Muscle layer of duodenum (tissue), 2 donors: Measurements from ENCODE around the gene CES2.
"Not testable (repeated sequence)": the region's sequence is repeated elsewhere in the genome, so short reads cannot be mapped to it uniquely, and the experiment has no call there.

Experiments used
- H3K27ac ChIP-seq: one replicate; pipeline ENCODE4 v1.7.0; 2013; ENCODE audit warnings: mild to moderate bottlenecking, low read length
- H3K27me3 ChIP-seq: one replicate; pipeline ENCODE4 v1.7.0; 2013; ENCODE audit warnings: low read depth, mild to moderate bottlenecking, control low read depth, low read length
- H3K36me3 ChIP-seq, 2 donors: one replicate each; pipeline ENCODE4 v1.7.0; 2013; ENCODE audit warnings: low read length in 2 of 2, control low read depth in 1 of 2, mild to moderate bottlenecking in 1 of 2; ENCODE audit not compliant: insufficient read depth in 2 of 2, control insufficient read depth in 1 of 2
- H3K4me1 ChIP-seq, 2 donors: one replicate each; pipeline ENCODE4 v1.7.0; 2013; ENCODE audit warnings: low read length in 2 of 2, mild to moderate bottlenecking in 2 of 2, control low read depth in 1 of 2, moderate library complexity in 1 of 2; ENCODE audit not compliant: insufficient read depth in 2 of 2, control insufficient read depth in 1 of 2
- H3K4me3 ChIP-seq, 2 donors: one replicate each; pipeline ENCODE4 v1.7.0; 2013; ENCODE audit warnings: low read length in 2 of 2, low read depth in 1 of 2, mild to moderate bottlenecking in 1 of 2
- H3K9me3 ChIP-seq, 2 donors: one replicate each; pipeline ENCODE4 v1.7.0; 2013; ENCODE audit warnings: low read length in 2 of 2, control low read depth in 1 of 2, mild to moderate bottlenecking in 1 of 2; ENCODE audit not compliant: control insufficient read depth in 1 of 2
- donor health status: healthy.

CES2 gene

GRCh38 chr16:66952430-66953110 is 17.3 kb downstream of the CES2 start:
- peaks cover 0 to 7% of the 10 kb centered on the region in 2 donors for H3K9me3 ChIP-seq
- H3K36me3 ChIP-seq: no peaks in the 10 kb centered on the region
- no peak overlapping the region for H3K27ac ChIP-seq
- H3K27me3 ChIP-seq: no peaks in the 10 kb centered on the region
- no peak overlapping the region for H3K4me3 ChIP-seq
- H3K4me1 ChIP-seq: peaks cover 0 to 8% of the 10 kb centered on the region in 2 donors

- H3K27me3 ChIP-seq: no peaks in the 10 kb centered on the region
- no peak overlapping the region for H3K27ac ChIP-seq
- H3K4me3 ChIP-seq: no peak overlapping the region
These were observed 18.3 kb downstream of the CES2 start for GRCh38 chr16:66953462-66954096.

GRCh38 chr16:66954097-66954659 is 18.9 kb downstream of the CES2 start:
- Histone ChIP-seq H3K4me1 (peaks cover 0 to under 1% of the 10 kb centered on the region in 2 donors), H3K27ac (no peak overlapping the region), H3K27me3 (no peaks in the 10 kb centered on the region), H3K4me3 (no peak overlapping the region), H3K9me3 (peaks cover 0 to 7% of the 10 kb centered on the region in 2 donors), H3K36me3 (no peaks in the 10 kb centered on the region)

More at GRCh38 chr16:66953462-66954096, 18.3 kb downstream of the CES2 start:
- peaks cover 0 to 7% of the 10 kb centered on the region in 2 donors for H3K9me3 ChIP-seq
- no peaks in the 10 kb centered on the region for H3K36me3 ChIP-seq
- H3K4me1 ChIP-seq: peaks cover 0 to 7% of the 10 kb centered on the region in 2 donors

GRCh38 chr16:66955363-66956153 is 20.2 kb downstream of the CES2 start:
- H3K4me1 ChIP-seq, H3K27ac ChIP-seq, H3K36me3 ChIP-seq, H3K27me3 ChIP-seq, H3K9me3 ChIP-seq, H3K4me3 ChIP-seq: not testable (repeated sequence)

- not testable (repeated sequence) for H3K4me3 ChIP-seq, H3K4me1 ChIP-seq, H3K9me3 ChIP-seq, H3K36me3 ChIP-seq, H3K27me3 ChIP-seq, H3K27ac ChIP-seq
These were observed 20.8 kb downstream of the CES2 start for GRCh38 chr16:66956154-66956457.

GRCh38 chr16:66958857-66959703 is 23.8 kb downstream of the CES2 start:
- Histone ChIP-seq H3K4me1 (peaks cover 0 to 8% of the 10 kb centered on the region in 2 donors), H3K27me3 (no peaks in the 10 kb centered on the region), H3K27ac (no peak overlapping the region), H3K9me3 (no peaks in the 10 kb centered on the region), H3K36me3 (no peaks in the 10 kb centered on the region), H3K4me3 (no peak overlapping the region)

GRCh38 chr16:66959704-66960161 is 24.4 kb downstream of the CES2 start:
- no peaks in the 10 kb centered on the region for H3K36me3 ChIP-seq
- H3K27me3 ChIP-seq: no peaks in the 10 kb centered on the region
- H3K4me3 ChIP-seq: no peak overlapping the region

GRCh38 chr16:66960270-66960669 is 25.0 kb downstream of the CES2 start:
- Histone ChIP-seq H3K36me3 (no peaks in the 10 kb centered on the region), H3K4me1 (peaks cover 0 to 8% of the 10 kb centered on the region in 2 donors), H3K9me3 (no peaks in the 10 kb centered on the region), H3K27ac (no peak overlapping the region), H3K4me3 (no peak overlapping the region), H3K27me3 (no peaks in the 10 kb centered on the region)

More at GRCh38 chr16:66959704-66960161, 24.4 kb downstream of the CES2 start:
- H3K4me1 ChIP-seq: peaks cover 0 to 8% of the 10 kb centered on the region in 2 donors
- H3K9me3 ChIP-seq: no peaks in the 10 kb centered on the region
- no peak overlapping the region for H3K27ac ChIP-seq

GRCh38 chr16:66961065-66961744 is 25.9 kb downstream of the CES2 start, which contains the start of gene CES3:
Gene CES3, plus strand, starts transcription at chr16:66961266. Its CDS starts 42 bp downstream, at chr16:66961308.
- Histone ChIP-seq H3K9me3 (no peaks in the 10 kb centered on the region), H3K27ac (peak within 1 kb of the TSS; percentile 45), H3K4me3 (peak within 1 kb of the TSS in 1 of 2 donors; percentile 49), H3K27me3 (no peaks in the 10 kb centered on the region), H3K36me3 (no peaks in the 10 kb centered on the region), H3K4me1 (peaks cover 0 to 8% of the 10 kb centered on the region in 2 donors)

- H3K27ac ChIP-seq: no peak overlapping the region
- H3K9me3 ChIP-seq: no peaks in the 10 kb centered on the region
- no peaks in the 10 kb centered on the region for H3K27me3 ChIP-seq
- H3K36me3 ChIP-seq: no peaks in the 10 kb centered on the region
- H3K4me3 ChIP-seq: no peak overlapping the region
- peaks cover 0 to 8% of the 10 kb centered on the region in 2 donors for H3K4me1 ChIP-seq
These were observed 26.6 kb downstream of the CES2 start for GRCh38 chr16:66961914-66962313.
